D721Med (cell line): ENCODE data around the gene MALT1.
"Not testable (repeated sequence)": the region's sequence is repeated elsewhere in the genome, so short reads cannot be mapped to it uniquely, and the experiment has no call there.

Experiments used
- DNase-seq: peaks from one replicate; pipeline ENCODE4 v3.0.0; 2011; ENCODE audit warnings: low spot score; ENCODE audit not compliant: insufficient read length
- FAIRE-seq: peaks from 2 replicates; lab custom pipeline; 2011; peaks lifted over from hg19 to GRCh38; lab: Jason Lieb, UNC
- CTCF ChIP-seq: IDR thresholded peaks from 2 replicates; pipeline ENCODE4 v1.5.1; 2012; ENCODE audit warnings: mild to moderate bottlenecking, control low read depth; ENCODE audit not compliant: insufficient read depth; ENCODE audit errors: missing control alignments

Gene MALT1

DNA sequence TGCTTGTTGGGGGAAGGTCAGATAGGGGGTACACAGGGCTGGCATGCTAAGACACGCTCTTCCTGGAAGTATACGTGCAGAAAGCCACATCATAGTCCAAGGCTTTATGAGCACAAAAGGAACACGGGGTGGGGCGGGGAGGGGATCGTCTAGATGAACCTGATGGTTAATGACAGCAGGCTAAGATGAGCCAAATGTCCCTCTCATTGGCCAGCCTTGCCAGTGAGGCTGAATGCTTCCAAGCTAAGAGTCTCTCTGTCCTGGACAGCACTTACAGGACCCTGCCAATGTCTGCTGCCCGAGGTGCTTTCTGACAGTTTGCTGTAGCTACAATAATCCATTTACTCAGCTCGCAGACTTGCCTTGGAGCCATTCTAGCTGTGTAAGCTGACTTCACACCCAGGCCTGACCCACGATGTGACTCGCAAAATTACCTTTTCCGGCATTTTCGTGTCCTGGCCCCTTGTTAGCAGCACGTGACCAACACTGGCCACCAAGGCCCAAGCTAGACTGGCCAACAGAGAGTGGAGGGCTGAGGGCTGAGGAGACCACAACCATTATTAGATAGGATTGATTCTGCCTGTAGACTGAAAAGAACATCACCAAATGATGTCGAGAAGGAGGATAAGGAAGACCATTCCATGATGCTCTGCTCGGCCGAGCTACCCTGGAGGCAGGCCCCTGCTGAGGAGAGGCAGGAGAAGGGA is 84.2 kb downstream of the MALT1 start:
- peak; percentile 69 for FAIRE-seq
- no peak for TF ChIP-seq CTCF
- DNase-seq: no peak

GRCh38 chr18:58756148-58756547 is 84.9 kb downstream of the MALT1 start:
- no peak for TF ChIP-seq CTCF
- DNase-seq (no peak), FAIRE-seq (peak; percentile 92)

- FAIRE-seq (peak; percentile 93), DNase-seq (no peak)
- TF ChIP-seq CTCF: no peak
These were observed 85.5 kb downstream of the MALT1 start for GRCh38 chr18:58756596-58757240.

- not testable (repeated sequence) for DNase-seq, FAIRE-seq
These were observed 86.1 kb downstream of the MALT1 start for GRCh38 chr18:58757351-58757750.

DNA sequence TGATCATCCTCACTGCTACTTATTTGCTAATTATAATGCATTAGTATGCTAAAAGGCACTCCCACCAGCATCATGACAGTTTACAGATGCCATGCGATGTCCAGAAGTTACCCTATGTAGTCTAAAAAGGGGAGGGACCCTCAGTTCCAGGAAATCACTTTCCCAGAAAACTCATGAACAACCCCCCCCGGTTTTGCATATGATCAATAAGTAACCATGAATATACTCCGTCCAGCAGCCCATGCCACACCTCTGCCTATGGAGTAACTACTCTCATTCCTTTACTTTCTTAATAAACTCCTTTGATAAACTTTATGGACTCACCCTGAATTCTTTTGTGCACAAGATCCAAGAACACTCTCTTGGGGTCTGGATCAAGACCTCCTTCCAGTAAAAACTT is 86.8 kb downstream of the MALT1 start:
- TF ChIP-seq CTCF: no peak
- FAIRE-seq: peak; percentile 83

GRCh38 chr18:58758606-58759005 is 87.3 kb downstream of the MALT1 start:
- no peak for TF ChIP-seq CTCF
- DNase-seq (no peak), FAIRE-seq (no peak)

More for the DNA sequence above, 86.8 kb downstream of the MALT1 start:
- DNase-seq: no peak

- no peak for TF ChIP-seq CTCF
- DNase-seq (no peak), FAIRE-seq (peak; percentile 90)
These were observed 90.1 kb downstream of the MALT1 start for GRCh38 chr18:58761241-58761969.
